Urinary bladder (tissue), 4 donors: ENCODE measurements around the gene UBR4. TPM values are rescaled to one million over a fixed set of nuclear protein-coding genes. Genes with fewer than 3 reads are reported as not detected.
A peak's percentile ranks its signal among the peaks of the same experiment; 100 is the strongest.

ENCODE experiments used
- DNase-seq: peaks from one replicate; pipeline ENCODE4 v3.0.0-alpha.2; 2015; ENCODE audit errors: extremely low spot score
- H3K27ac ChIP-seq: one replicate; pipeline ENCODE4 v1.5.1; 2013; ENCODE audit warnings: low read depth, mild to moderate bottlenecking, moderate library complexity
- H3K36me3 ChIP-seq: one replicate; pipeline ENCODE4 v1.6.1; 2013; ENCODE audit warnings: mild to moderate bottlenecking, moderate library complexity; ENCODE audit not compliant: insufficient read depth
- H3K4me1 ChIP-seq: one replicate; pipeline ENCODE4 v1.6.1; 2013; ENCODE audit warnings: mild to moderate bottlenecking, moderate library complexity; ENCODE audit not compliant: insufficient read depth
- H3K4me3 ChIP-seq: one replicate; pipeline ENCODE4 v1.5.1; 2013; ENCODE audit warnings: low read depth, low read length
- WGBS: extraction: QIAGEN DNeasy Blood & Tissue Kit; methylation state at CpG from one replicate; pipeline ENCODE4 v1.1.7; 2013; 5-methylcytosine and 5-hydroxymethylcytosine counted together
- polyA plus RNA-seq: library from polyadenylated mRNA; stranded (reverse); fragments of 200-250 nt; gene quantifications from one replicate; pipeline ENCODE4 v1.2.3, GENCODE V29; 2013
- total RNA-seq: library from RNA; depleted of rRNA; stranded (reverse); fragments of >200 nt; gene quantifications from one replicate; pipeline ENCODE4 v1.2.3, GENCODE V29; 2014
- donor health status: healthy with polysubstance abuse.
- donor health status: healthy.

UBR4 gene
- total and polyA plus RNA-seq, 2 donors = 118 to 121 TPM

DNA sequence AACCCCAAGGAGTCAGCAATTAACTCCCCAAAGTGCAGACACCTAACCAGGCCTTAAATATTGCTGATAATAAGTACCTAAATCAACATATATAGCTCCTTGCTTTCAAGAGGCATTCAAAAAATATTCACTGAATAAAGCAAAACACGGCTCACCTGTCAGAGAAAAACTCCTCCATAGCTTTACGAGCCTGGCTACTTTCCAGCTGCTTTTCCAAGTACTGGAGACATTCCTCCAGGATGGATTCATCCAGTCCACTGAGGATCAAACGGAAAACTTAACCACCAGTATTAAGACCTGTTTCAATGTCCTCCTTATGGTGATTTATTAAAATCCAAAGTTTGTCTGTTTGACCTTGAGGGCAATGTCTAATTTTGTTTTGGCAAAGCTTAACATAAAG, 44.6 kb downstream of the UBR4 start:
- Histone ChIP-seq H3K4me3 (no peak overlapping the region), H3K36me3 (peaks cover 14% of the 10 kb centered on the region), H3K27ac (no peak overlapping the region), H3K4me1 (no peaks in the 10 kb centered on the region)
- WGBS = 43% methylated on average over 3 of the region's 3 CpGs
- no peak for DNase-seq

DNA sequence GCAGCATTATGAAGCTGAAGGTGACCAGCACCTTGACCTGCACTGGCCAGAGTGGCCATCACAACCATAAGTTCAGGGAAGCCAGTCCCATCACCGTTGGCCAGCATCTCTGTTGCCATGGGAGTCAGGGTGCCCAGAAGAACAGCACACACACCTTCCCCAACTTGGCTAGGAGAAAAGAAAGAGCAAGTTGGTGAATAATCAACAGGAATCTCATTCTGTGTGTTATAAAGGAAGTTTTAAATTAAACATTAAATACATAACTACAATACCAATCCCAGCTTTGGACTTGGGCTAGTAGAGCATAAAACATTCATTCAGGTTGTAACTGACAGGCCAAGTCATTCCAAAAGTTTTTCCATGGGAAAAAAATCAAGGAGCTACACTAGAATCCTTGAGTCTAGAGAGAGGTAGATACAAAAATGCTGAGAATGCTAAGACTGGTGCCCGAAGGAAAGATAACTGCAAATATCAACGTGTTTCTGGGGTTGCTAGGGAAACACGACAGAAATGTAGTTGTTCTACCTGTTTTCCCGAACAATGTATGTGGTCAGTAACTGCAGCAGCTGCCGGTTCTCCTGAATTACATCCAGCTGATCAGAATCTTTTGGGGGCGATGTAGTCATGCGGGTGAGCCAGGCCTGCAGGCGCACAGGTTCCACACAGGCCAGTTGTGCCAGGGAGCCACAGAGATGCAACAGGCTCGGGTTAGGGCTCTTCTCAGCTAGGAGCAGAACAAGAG, 45.6 kb downstream of the UBR4 start:
- no peak for DNase-seq
- 80% methylated on average over 10 of the region's 10 CpGs for WGBS
- Histone ChIP-seq H3K4me3 (no peak overlapping the region), H3K27ac (no peak overlapping the region), H3K4me1 (no peaks in the 10 kb centered on the region), H3K36me3 (peaks cover 13% of the 10 kb centered on the region)

DNA sequence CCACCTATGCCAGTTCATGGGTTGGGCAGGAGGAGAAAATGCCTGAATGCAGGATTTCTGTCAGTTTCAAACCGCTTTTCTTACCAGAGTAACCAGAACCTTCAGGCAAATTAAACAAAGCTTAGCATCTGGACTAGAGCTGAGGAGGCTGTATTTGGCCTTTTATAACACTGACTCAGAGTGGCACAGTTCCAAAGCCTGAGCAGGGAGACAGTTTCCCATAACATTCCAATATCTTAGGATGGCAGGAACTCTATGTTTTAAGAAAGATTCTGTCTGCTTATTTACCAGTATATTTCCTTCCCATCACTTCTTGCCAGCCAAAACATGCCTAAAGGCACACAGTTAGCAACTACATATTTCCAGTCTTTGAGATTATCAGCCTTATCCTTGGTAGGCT, 46.8 kb downstream of the UBR4 start:
- WGBS = 44% methylated on average over 1 of the region's 1 CpG
- Histone ChIP-seq H3K27ac (no peak overlapping the region), H3K4me1 (no peaks in the 10 kb centered on the region), H3K4me3 (no peak overlapping the region), H3K36me3 (peaks cover 10% of the 10 kb centered on the region)
- DNase-seq = no peak

DNA sequence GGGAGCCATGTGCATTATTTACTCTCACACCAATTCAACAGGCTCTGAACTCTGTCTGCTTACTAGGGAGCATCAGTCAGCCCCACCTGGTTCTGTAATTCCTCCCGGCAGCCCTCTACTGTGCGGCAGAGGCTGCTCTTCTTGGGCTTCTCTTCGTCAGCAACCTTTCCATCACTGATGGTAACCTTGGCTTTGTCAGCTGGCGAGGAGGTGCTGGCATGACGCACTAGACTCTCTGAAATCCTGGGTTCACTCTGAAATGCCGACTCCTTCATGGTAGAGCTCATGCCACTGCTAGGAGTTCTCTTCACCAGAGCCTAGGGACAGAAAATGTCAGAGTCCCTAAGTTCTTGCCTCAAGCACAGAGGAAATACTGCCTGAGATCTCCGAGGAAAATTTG, 49.2 kb downstream of the UBR4 start:
- WGBS = 92% methylated on average over 7 of the region's 7 CpGs
- no peak overlapping the region for H3K4me3 ChIP-seq
- DNase-seq = no peak
- H3K4me1 ChIP-seq = no peaks in the 10 kb centered on the region
- H3K27ac ChIP-seq = no peak overlapping the region
- H3K36me3 ChIP-seq = peaks cover 16% of the 10 kb centered on the region

DNA sequence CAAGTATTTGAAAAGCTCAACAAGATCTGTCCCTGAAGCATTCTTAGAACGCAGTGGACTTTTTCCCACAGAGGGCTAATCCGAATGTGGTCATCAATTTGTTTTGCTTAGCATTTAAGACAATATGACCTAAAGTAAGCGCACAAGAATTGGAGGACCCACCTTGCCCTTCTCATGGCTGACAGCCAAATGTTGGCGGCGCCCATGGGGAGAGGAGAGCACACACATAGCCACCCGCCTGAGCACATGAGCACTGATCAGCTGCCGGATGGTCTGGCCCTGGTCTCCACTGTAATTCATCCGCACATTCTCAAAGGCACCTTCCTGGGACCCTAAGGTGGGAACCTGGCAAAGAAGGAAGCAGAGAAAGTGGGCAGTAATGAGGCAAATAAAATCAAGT, 52.4 kb downstream of the UBR4 start:
- H3K27ac ChIP-seq = no peak overlapping the region
- peaks cover 12% of the 10 kb centered on the region for H3K36me3 ChIP-seq
- WGBS = 87% methylated on average over 8 of the region's 8 CpGs
- H3K4me3 ChIP-seq = no peak overlapping the region
- no peaks in the 10 kb centered on the region for H3K4me1 ChIP-seq
- DNase-seq = no peak

DNA sequence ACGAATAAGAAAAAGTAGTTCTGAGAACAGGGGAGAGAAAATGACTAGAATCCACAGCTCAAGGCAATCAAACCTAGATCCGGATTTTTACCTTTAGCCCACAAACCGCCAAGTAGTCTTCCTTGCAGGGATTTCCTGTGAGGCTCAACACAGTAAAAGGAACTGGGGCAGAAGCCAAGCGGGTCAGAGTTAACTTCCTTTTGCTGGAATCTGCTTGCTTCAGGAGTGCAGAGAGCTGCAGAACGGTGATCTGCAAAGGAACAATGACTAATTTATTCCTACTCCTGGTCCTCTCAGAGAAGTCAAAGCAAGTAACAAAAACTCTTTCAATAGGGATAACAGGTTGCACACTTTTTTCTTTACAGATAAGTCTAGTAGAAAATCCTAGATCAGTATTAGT, 53.4 kb downstream of the UBR4 start:
- peak; percentile 46 for DNase-seq
- Histone ChIP-seq H3K36me3 (peaks cover 15% of the 10 kb centered on the region), H3K4me1 (no peaks in the 10 kb centered on the region), H3K27ac (no peak overlapping the region), H3K4me3 (no peak overlapping the region)
- 51% methylated on average over 5 of the region's 5 CpGs for WGBS

DNA sequence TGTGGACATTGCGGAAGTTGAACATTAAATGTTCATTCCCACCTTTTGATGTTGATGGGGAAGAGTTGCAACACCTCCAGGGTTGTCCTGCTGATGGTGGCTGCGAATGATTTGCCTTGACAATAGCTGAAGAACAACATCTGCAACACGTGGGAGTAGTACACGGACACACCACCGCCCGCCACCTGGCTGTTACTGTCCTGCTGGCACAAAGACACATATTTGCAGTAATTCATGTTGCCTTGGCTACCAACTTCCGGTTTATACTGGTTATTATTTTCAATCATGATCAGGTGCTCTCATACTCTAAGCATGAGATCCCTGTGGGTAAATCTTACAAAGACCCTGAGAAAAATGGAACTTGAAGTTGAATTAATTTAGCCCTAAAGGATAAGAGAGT, 55.2 kb downstream of the UBR4 start:
- WGBS = 81% methylated on average over 7 of the region's 7 CpGs
- H3K4me3 ChIP-seq = no peak overlapping the region
- no peak for DNase-seq
- no peak overlapping the region for H3K27ac ChIP-seq
- no peaks in the 10 kb centered on the region for H3K4me1 ChIP-seq
- peaks cover 17% of the 10 kb centered on the region for H3K36me3 ChIP-seq

DNA sequence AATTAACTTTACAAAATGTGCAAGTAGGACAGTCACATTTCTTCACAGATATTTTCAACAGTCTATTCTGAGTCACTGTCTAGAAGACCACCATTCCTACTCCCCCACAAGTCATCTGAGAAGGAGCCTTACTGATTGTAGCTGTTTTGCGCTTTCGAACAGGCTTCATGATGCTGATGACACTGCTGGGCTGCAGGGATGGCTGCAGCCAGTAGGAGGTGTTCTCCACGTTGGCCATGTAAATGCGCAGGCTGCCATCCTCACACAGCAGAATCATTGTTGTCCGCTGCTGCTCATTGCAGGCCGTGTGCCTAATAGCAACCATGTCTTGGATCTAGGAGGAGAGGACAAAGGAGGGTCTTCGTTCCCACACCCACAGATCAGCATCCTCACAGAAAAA, 56.9 kb downstream of the UBR4 start:
- 87% methylated on average over 7 of the region's 7 CpGs for WGBS
- DNase-seq = no peak
- H3K36me3 ChIP-seq = peaks cover 20% of the 10 kb centered on the region

DNA sequence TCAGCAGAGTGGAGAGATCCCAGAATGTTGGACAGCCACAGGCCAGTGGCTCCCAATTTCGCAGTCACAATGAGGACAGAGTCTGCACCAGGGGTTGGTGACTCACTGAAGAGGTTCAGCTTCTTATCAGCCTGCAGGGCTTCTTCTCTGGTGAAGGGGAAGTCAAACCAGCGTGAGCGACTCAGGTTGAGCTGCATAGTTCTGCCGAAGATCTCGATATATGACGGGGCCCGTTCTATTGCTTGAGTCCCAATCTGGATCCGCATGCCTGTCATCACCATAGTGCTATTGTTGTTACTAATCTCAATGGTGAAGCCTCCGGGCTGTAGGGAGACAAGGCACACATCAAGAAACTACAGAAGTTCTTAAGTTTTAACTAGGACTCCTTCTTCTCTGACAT, 58.5 kb downstream of the UBR4 start:
- 90% methylated on average over 9 of the region's 9 CpGs for WGBS
- no peak for DNase-seq
- no peak overlapping the region for H3K27ac ChIP-seq
- H3K36me3 ChIP-seq = peaks cover 18% of the 10 kb centered on the region
- no peaks in the 10 kb centered on the region for H3K4me1 ChIP-seq
- no peak overlapping the region for H3K4me3 ChIP-seq

More for the DNA sequence above, 56.9 kb downstream of the UBR4 start:
- H3K27ac ChIP-seq = no peak overlapping the region
- H3K4me1 ChIP-seq = no peaks in the 10 kb centered on the region
- H3K4me3 ChIP-seq = no peak overlapping the region

DNA sequence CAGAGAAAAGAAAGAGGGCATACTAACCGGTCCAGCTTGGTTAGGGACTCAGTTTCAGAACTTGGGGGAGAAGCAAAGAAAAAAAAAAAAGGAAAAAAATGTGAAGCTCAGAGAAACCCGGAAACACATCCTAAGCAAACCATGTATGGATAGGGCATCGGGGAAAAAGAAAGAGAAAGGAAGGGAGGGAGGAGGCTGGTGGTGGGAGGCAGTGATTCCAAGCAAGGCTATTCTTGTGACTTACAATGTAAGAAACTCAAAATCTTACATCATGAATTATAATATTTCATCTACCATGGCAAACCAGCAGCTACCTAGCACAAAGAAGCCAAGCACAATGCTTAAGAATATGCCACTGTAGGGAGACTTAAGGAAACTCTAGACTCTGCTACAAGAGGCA, 60.3 kb downstream of the UBR4 start:
- Histone ChIP-seq H3K4me3 (no peak overlapping the region), H3K36me3 (peaks cover 16% of the 10 kb centered on the region), H3K4me1 (no peaks in the 10 kb centered on the region), H3K27ac (no peak overlapping the region)
- WGBS = 79% methylated on average over 3 of the region's 3 CpGs
- no peak for DNase-seq

DNA sequence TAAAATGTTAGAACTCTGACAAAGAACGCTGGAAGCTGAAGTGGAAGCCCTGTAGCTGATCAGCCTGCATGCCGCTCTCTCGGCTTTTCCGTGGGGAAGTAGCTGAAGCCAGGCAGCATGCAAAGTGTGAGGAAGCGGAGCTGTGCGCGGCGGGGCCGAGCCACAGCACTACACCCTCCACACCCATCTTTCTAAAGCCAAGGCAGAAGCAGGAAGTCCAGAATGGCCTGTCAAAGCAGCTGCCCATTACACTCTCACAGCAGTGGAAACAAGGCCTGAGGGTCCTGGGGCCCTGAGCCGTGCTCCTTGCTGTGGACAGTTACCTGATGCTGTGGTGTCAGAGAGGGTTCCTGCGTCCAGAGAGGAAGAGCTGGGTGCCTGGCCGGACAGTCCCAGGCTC, 69.6 kb downstream of the UBR4 start:
- no peak overlapping the region for H3K27ac ChIP-seq
- H3K36me3 ChIP-seq = peaks cover 5% of the 10 kb centered on the region
- no peak for DNase-seq
- no peak overlapping the region for H3K4me3 ChIP-seq
- 73% methylated on average over 12 of the region's 12 CpGs for WGBS
- no peaks in the 10 kb centered on the region for H3K4me1 ChIP-seq

DNA sequence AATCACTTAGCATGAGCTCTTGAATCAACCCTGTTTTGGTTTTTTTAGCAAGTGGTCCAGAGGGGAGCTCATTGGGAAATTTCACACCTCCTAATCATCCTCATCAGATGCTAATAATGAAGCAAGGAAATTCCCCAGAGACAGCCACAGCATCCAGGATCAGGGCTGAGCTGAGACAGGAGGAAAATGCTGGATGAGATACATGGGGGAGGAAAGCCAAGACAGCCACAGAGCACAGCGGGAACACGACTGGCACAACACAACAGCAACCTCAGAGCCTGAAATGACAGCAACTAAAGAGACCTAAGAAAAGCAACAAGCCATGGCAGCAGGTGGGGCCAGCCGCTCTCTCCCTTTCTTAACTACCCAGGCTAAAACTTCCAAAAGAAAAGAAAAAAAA, 70.4 kb downstream of the UBR4 start:
- WGBS = 68% methylated on average over 3 of the region's 3 CpGs
- DNase-seq = no peak

DNA sequence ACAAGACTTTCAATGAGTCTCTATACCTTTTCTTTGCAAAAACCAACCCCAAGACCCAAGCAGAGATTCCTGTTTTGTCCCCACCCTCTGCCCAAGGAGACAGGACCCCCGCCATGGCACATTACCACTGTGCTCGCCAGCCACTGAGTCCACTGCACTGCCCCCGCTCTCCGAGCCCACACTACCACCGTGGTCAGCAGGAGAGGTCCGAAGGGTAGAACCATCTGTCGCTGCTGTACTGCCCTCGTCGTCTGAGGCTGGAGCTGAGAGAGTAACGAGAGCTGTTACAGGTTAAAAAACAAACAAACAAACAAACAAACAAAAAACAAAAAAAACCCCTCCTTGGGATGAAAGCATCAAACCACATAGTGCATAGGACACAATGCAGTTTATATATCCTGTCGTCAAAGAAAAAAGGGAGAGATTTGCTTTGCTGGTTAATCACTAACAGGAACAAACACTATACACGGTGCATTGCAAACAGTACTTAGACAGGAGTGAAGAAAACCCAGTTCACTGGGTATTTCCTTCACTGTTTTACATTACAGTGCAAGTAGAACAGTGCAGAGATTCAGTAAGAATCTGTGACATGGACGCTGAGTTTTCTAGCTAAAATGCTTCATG, 71.0 kb downstream of the UBR4 start:
- no peak for DNase-seq
- WGBS = 67% methylated on average over 13 of the region's 13 CpGs
- no peaks in the 10 kb centered on the region for H3K4me1 ChIP-seq
- H3K27ac ChIP-seq = no peak overlapping the region
- H3K4me3 ChIP-seq = no peak overlapping the region
- peaks cover 5% of the 10 kb centered on the region for H3K36me3 ChIP-seq

More for the DNA sequence above, 70.4 kb downstream of the UBR4 start:
- H3K27ac ChIP-seq = no peak overlapping the region
- H3K4me1 ChIP-seq = no peaks in the 10 kb centered on the region
- H3K4me3 ChIP-seq = no peak overlapping the region
- peaks cover 5% of the 10 kb centered on the region for H3K36me3 ChIP-seq

DNA sequence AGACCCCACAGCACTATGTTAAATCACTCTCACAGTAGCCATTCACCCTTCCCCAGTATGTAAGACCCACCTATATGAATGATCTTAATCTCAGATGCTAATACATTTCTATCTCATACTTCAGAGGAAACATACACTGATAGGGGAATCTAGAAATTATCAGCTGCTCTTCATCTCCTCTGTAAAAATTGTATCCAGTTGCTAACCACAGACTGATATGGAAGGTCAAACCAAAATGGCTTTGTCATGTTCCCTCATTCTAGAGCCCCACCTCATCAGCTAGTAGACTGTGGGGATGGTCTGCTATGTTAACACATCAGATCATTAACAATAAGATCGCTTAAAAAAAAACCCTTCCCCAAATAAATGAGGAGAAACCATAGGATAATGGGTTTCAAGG, 71.7 kb downstream of the UBR4 start:
- no peak for DNase-seq
- WGBS = 91% methylated on average over 1 of the region's 1 CpG
- Histone ChIP-seq H3K4me1 (no peaks in the 10 kb centered on the region), H3K36me3 (peaks cover 5% of the 10 kb centered on the region), H3K4me3 (no peak overlapping the region), H3K27ac (no peak overlapping the region)
